Neutrophil (primary cell): ENCODE data around the gene DLEC1.

Experiments
- H3K27ac ChIP-seq: fragments of 200-600 bp; sonication (generic); 2 replicates; pipeline ENCODE4 v1.5.1; 2016; ENCODE audit warnings: mild to moderate bottlenecking, moderate library complexity
- H3K27me3 ChIP-seq: fragments of 200-600 bp; sonication (generic); 2 replicates; pipeline ENCODE4 v1.6.0; 2016; ENCODE audit warnings: mild to moderate bottlenecking
- H3K36me3 ChIP-seq: fragments of 200-600 bp; sonication (generic); 2 replicates; pipeline ENCODE4 v1.5.1; 2017
- H3K4me1 ChIP-seq, 2 experiments: fragments of 200-600 bp in 1 of 2; sonication (generic) in 1 of 2; 1 replicate in 1 of 2; 2 replicates in 1 of 2; pipeline versions ENCODE4 v1.5.1 to v1.6.1; 2013 to 2016; ENCODE audit warnings: low read depth in 1 of 2, low read length in 1 of 2, mild to moderate bottlenecking in 1 of 2, moderate library complexity in 1 of 2; ENCODE audit not compliant: control insufficient read depth in 1 of 2, insufficient read depth in 1 of 2
- H3K4me3 ChIP-seq, 2 experiments: fragments of 200-600 bp in 1 of 2; sonication (generic) in 1 of 2; 1 replicate in 1 of 2; 2 replicates in 1 of 2; pipeline ENCODE4 v1.5.1; 2013 to 2016; ENCODE audit warnings: low read depth in 1 of 2, low read length in 1 of 2, mild to moderate bottlenecking in 1 of 2, moderate library complexity in 1 of 2
- H3K9me3 ChIP-seq: fragments of 200-600 bp; sonication (generic); 2 replicates; pipeline ENCODE4 v1.5.1; 2016
- CTCF ChIP-seq: fragments of 200-600 bp; sonication (generic); IDR thresholded peaks from 2 replicates; pipeline ENCODE4 v1.5.1; 2016; ENCODE audit warnings: antibody characterized with exemption

DLEC1 gene

GRCh38 chr3:38036286-38036685, 2.7 kb upstream of the DLEC1 start:
- H3K4me1 ChIP-seq, result peaks cover 26 to 28% of the 10 kb centered on the region in 2 experiments
- no peaks in the 10 kb centered on the region for H3K36me3 ChIP-seq
- no peak overlapping the region for H3K4me3 ChIP-seq
- no peak for TF ChIP-seq CTCF
- peaks cover 26% of the 10 kb centered on the region for H3K27me3 ChIP-seq
- H3K9me3 ChIP-seq, result no peaks in the 10 kb centered on the region
- H3K27ac ChIP-seq, result no peak overlapping the region

GRCh38 chr3:38036906-38037305, 2.1 kb upstream of the DLEC1 start:
- Histone ChIP-seq H3K9me3 (no peaks in the 10 kb centered on the region), H3K4me3 (no peak overlapping the region), H3K27me3 (peaks cover 19% of the 10 kb centered on the region), H3K36me3 (no peaks in the 10 kb centered on the region), H3K27ac (no peak overlapping the region), H3K4me1 (peaks cover 26 to 28% of the 10 kb centered on the region in 2 experiments)
- TF ChIP-seq CTCF, result no peak

DNA sequence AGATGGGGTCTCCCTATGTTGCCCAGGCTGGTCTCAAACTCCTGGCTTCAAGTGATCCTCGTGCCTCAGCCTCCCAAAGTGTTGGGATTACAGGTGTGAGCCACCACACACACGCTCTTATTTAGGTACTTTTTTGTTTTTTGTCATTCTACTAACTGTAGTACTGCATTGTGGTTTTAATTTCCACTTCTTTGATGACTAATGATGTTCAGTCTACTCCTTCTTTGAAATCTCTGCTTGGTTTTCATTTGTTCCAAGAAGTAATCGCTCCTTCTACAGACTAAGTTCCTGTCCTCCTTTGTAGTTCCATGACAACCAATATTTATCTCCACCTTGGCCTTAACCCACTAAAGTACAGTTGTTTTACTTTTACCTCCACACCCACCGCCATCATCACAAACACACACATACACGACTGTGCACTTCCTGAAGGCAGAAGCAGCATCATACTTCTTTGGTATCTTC, 529 bp upstream of the DLEC1 start:
- TF ChIP-seq CTCF, result no peak
- Histone ChIP-seq H3K4me1 (peaks cover 26 to 28% of the 10 kb centered on the region in 2 experiments), H3K27ac (peak overlapping the region; percentile 89), H3K9me3 (no peaks in the 10 kb centered on the region), H3K27me3 (peaks cover 5% of the 10 kb centered on the region), H3K36me3 (no peaks in the 10 kb centered on the region), H3K4me3 (peak overlapping the region; percentile 72 to 76)

DNA sequence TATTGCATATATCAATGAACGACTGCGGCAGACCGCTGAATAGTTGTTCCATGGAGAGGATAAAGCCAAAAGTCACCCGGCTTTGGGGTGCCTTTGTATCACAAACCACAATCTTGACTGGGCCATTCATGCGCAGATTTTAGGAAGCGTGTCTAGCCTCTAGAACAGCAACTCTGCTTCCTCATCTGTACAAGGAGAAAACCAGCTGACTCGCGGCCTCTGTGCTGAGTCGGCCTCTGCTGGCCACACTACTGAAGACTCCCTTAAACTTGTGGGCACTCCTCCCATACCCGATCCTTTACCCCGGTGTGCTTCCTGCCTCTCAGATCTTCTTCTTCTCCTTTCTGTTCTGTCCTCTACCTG, 872 bp downstream of the DLEC1 start:
- Histone ChIP-seq H3K4me3 (peak overlapping the region; percentile 72 to 76), H3K27me3 (no peaks in the 10 kb centered on the region), H3K27ac (peak overlapping the region; percentile 89), H3K9me3 (no peaks in the 10 kb centered on the region), H3K4me1 (peaks cover 29% of the 10 kb centered on the region in 2 experiments), H3K36me3 (no peaks in the 10 kb centered on the region)
- TF ChIP-seq CTCF, result peak; percentile 55

DNA sequence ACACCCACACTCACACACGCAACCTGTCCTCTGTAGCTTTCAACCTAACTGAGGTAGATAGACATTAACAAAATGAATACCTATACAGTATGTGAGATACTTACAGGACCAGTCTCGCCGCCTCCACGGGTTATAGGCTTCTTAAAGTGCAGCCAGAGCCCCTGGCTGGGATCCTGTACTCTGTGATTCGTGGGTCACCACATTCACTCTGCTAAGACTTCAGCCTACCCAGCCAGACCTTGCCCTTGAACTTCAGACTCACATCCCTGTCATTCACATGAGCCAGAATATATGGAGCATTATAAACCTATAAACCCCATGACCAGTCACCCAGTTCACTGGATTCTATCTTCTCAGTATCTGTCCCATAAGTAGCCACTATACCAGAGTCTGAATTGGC, 1.4 kb downstream of the DLEC1 start:
- Histone ChIP-seq H3K4me1 (peaks cover 34% of the 10 kb centered on the region in 2 experiments), H3K36me3 (no peaks in the 10 kb centered on the region), H3K9me3 (no peaks in the 10 kb centered on the region), H3K4me3 (peak overlapping the region; percentile 72 to 76), H3K27ac (peak overlapping the region; percentile 89), H3K27me3 (no peaks in the 10 kb centered on the region)
- TF ChIP-seq CTCF, result no peak

DNA sequence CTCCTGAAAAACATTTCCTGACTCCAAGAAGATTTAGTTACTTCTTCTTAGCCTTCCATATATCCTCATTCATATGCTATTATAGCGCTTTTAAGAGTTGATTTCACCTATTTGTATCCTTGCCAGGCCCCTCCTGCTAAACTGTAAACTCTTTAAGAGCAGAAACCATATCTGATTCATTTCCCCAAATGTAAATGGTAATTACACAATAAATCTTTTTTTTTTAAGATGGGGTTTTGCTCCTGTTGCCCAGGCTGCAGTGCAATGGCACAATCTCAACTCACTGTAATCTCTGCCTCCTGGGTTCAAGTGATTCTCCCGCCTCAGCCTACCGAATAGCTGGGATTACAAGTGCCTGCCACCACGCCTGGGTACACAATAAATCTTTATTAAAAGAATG, 4.5 kb downstream of the DLEC1 start:
- no peaks in the 10 kb centered on the region for H3K9me3 ChIP-seq
- peaks cover 28 to 32% of the 10 kb centered on the region in 2 experiments for H3K4me1 ChIP-seq
- no peak for TF ChIP-seq CTCF
- H3K27ac ChIP-seq, result no peak overlapping the region
- H3K36me3 ChIP-seq, result no peaks in the 10 kb centered on the region
- no peaks in the 10 kb centered on the region for H3K27me3 ChIP-seq
- no peak overlapping the region for H3K4me3 ChIP-seq
